GM12878 (cell line): ENCODE results near the gene ATAD2B. TPM values are rescaled to one million over a fixed set of nuclear protein-coding genes. Genes with fewer than 3 reads are reported as not detected.

Experiments used
- ATAC-seq: fragments of 200-7000 bp; cut with Tn5 transposase; 3 replicates; pipeline ENCODE4 v1.9.1; 2020; ENCODE audit warnings: mild to moderate bottlenecking, moderate library complexity
- BruUV-seq: library from RNA; stranded (reverse); fragments of 400-500 nt; replicated peaks from 2 replicates; lab custom pipeline; 2021; lab: Mats Ljungman, UMichigan
- CTCF ChIA-PET: fragments of 300-600 bp; sonication (Branson Sonifier 250); formaldehyde crosslinking; extraction: SDS; loops from one replicate; lab custom pipeline; 2021; ENCODE audit warnings: inconsistent platforms; lab: Yijun Ruan, JAX
- POLR2A ChIA-PET: fragments of 350-600 bp; formaldehyde crosslinking; extraction: SDS; loops from one replicate; lab custom pipeline; 2021; ENCODE audit warnings: inconsistent platforms; lab: Charles Lee
- RAD21 ChIA-PET: fragments of 300-600 bp; sonication (Branson Sonifier 250); formaldehyde crosslinking; loops from one replicate; lab custom pipeline; 2023; ENCODE audit warnings: antibody characterized with exemption; ENCODE audit not compliant: unreplicated experiment; lab: Charles Lee
- SMC1A ChIA-PET: fragments of 300-600 bp; sonication (Branson Sonifier 250); formaldehyde crosslinking; loops from one replicate; lab custom pipeline; 2023; ENCODE audit not compliant: unreplicated experiment, uncharacterized antibody; lab: Charles Lee
- DNase-seq: peaks from one replicate; pipeline ENCODE4 v3.0.0-alpha.2; 2011; ENCODE audit warnings: low read depth, low spot score
- FAIRE-seq: peaks from 3 replicates; lab custom pipeline; 2011; peaks lifted over from hg19 to GRCh38; lab: Jason Lieb, UNC
- H2AFZ ChIP-seq: 2 replicates; pipeline ENCODE4 v1.6.0; 2011; ENCODE audit warnings: low read depth, low read length, control low read depth; ENCODE audit not compliant: control insufficient read depth
- H3K27ac ChIP-seq: 2 replicates; pipeline ENCODE4 v1.5.1; 2011; ENCODE audit warnings: control low read depth; ENCODE audit not compliant: control insufficient read depth, insufficient read depth
- H3K27me3 ChIP-seq, 2 experiments: replicated peaks in 1 of 2; 2 replicates each; pipeline versions ENCODE4 v1.6.0 to v1.6.1; 2011; ENCODE audit warnings: low read length in 1 of 2; ENCODE audit not compliant: control insufficient read depth in 2 of 2, insufficient read depth in 2 of 2
- H3K36me3 ChIP-seq, 2 experiments: 2 replicates each; pipeline ENCODE4 v1.5.1; 2011; ENCODE audit warnings: low read length in 1 of 2; ENCODE audit not compliant: control insufficient read depth in 2 of 2, insufficient read depth in 2 of 2
- H3K4me1 ChIP-seq: 2 replicates; pipeline ENCODE4 v1.6.1; 2011; ENCODE audit warnings: mild to moderate bottlenecking, low read length, moderate library complexity, mixed read lengths; ENCODE audit not compliant: control insufficient read depth, insufficient read depth
- H3K4me2 ChIP-seq: 2 replicates; pipeline ENCODE4 v1.6.0; 2011; ENCODE audit warnings: control low read depth; ENCODE audit not compliant: control insufficient read depth, insufficient read depth
- H3K4me3 ChIP-seq: fragments of 200-600 bp; sonication (generic); 2 replicates; pipeline ENCODE4 v1.5.1; 2016
- H3K79me2 ChIP-seq: 2 replicates; pipeline ENCODE4 v1.6.0; 2011; ENCODE audit warnings: low read length; ENCODE audit not compliant: control insufficient read depth, insufficient read depth
- H3K9ac ChIP-seq: 2 replicates; pipeline ENCODE4 v1.8.0; 2011; ENCODE audit warnings: low read length, control low read depth, mixed read lengths; ENCODE audit not compliant: control insufficient read depth, insufficient read depth
- H3K9me3 ChIP-seq: replicated peaks from 3 replicates; pipeline ENCODE4 v1.5.1; 2011; ENCODE audit warnings: mild to moderate bottlenecking, low read length; ENCODE audit not compliant: control insufficient read depth, insufficient read depth
- H4K20me1 ChIP-seq: 2 replicates; pipeline ENCODE4 v1.6.0; 2011; ENCODE audit not compliant: control insufficient read depth, insufficient read depth
- ASH2L ChIP-seq: fragments of 300-600, 200-600 bp; sonication (generic); IDR thresholded peaks from 2 replicates; pipeline ENCODE4 v1.6.1; 2017; ENCODE audit warnings: low read depth, mild to moderate bottlenecking, borderline replicate concordance
- BCL3 ChIP-seq: IDR thresholded peaks from 2 replicates; pipeline ENCODE4 v1.6.1; 2011; ENCODE audit warnings: borderline replicate concordance, low read depth, mild to moderate bottlenecking, moderate library complexity, low read length; ENCODE audit not compliant: insufficient read depth, poor library complexity, severe bottlenecking
- FOXM1 ChIP-seq: IDR thresholded peaks from 2 replicates; pipeline ENCODE4 v1.6.1; 2012; ENCODE audit warnings: low read depth, mild to moderate bottlenecking, inconsistent platforms, low read length, moderate library complexity
- MLLT1 ChIP-seq: fragments of 450-650 bp; IDR thresholded peaks from 2 replicates; pipeline ENCODE4 v1.6.1; 2016; ENCODE audit warnings: mild to moderate bottlenecking
- PML ChIP-seq: IDR thresholded peaks from 2 replicates; pipeline ENCODE4 v1.6.1; 2012; ENCODE audit warnings: low read length, inconsistent platforms
- POU2F2 ChIP-seq: IDR thresholded peaks from 3 replicates; pipeline ENCODE4 v1.6.1; 2011; ENCODE audit warnings: low read depth, mild to moderate bottlenecking, low read length, borderline replicate concordance
- YY1 ChIP-seq: IDR thresholded peaks from 2 replicates; pipeline ENCODE4 v1.6.1; 2011; ENCODE audit warnings: low read depth, mild to moderate bottlenecking, low read length
- ZBTB40 ChIP-seq: fragments of 450-650 bp; IDR thresholded peaks from 2 replicates; pipeline ENCODE4 v1.6.1; 2016; ENCODE audit warnings: mild to moderate bottlenecking, moderate library complexity, borderline replicate concordance
- ZNF207 ChIP-seq: fragments of 450-650 bp; IDR thresholded peaks from 2 replicates; pipeline ENCODE4 v1.6.1; 2014; ENCODE audit warnings: antibody characterized with exemption, mild to moderate bottlenecking, borderline replicate concordance
- WGBS: methylation state at CpG from one replicate; pipeline ENCODE4 v1.1.6; 2016; ENCODE audit warnings: low lambda C conversion rate; ENCODE audit not compliant: insufficient replicate concordance, insufficient coverage; ENCODE audit errors: missing lambda C conversion rate; 5-methylcytosine and 5-hydroxymethylcytosine counted together
- in situ Hi-C: fragments of 300-500 bp; cut with MboI; formaldehyde crosslinking; loops from 9 replicates; pipeline ENCODE4 v1.14.3; 2018; ENCODE audit warnings: mixed read lengths
- intact Hi-C: fragments of 100-400 bp; cut with micrococcal nuclease; formaldehyde crosslinking; loops from one replicate; pipeline ENCODE4 v1.14.2; 2022; ENCODE audit not compliant: unreplicated experiment
- polyA plus RNA-seq, 11 experiments: library from polyadenylated mRNA; depleted of rRNA in 4 of 11; unstranded in 6 of 11; stranded (reverse) in 5 of 11; fragments of >200 nt; fragmentation: Nextera tagmentation in 4 of 11; fragmentation: Illumina TruSeq in 1 of 11; extraction: Ambion mirVana in 4 of 11; extraction: Trizol in 1 of 11; gene quantifications; 1 replicate in 1 of 11; 2 replicates in 10 of 11; pipeline versions ENCODE4 v1.2.1 to v1.2.3, GENCODE V29; 2011 to 2016; ENCODE audit warnings: inconsistent platforms in 2 of 11, missing spikeins in 2 of 11, low read depth in 1 of 11
- total RNA-seq, 4 experiments: library from RNA; depleted of rRNA in 3 of 4; stranded (reverse); fragments of >200 nt in 3 of 4; fragmentation: Illumina TruSeq in 1 of 4; extraction: Trizol in 1 of 4; gene quantifications; 2 replicates each; pipeline versions ENCODE4 v1.2.1 to v1.2.3, GENCODE V29; 2013 to 2021

Gene ATAD2B
- total and polyA plus RNA-seq, 10 of the 15 experiments (the other 5 are each of a cell fraction or from before 2014, with no cell fraction given): 3.6 to 29.9 (median 16.8) TPM

- TF ChIP-seq FOXM1: no peak
- TF ChIP-seq YY1: no peak
- no peak for TF ChIP-seq ASH2L
- TF ChIP-seq MLLT1: no peak
- TF ChIP-seq POU2F2: no peak
- TF ChIP-seq ZNF207: no peak
Measured at GRCh38 chr2:23901966-23902846, 24.7 kb downstream of the ATAD2B start (continued).

GRCh38 chr2:23900541-23901322 lies 26.2 kb downstream of the ATAD2B start:
- ChIA-PET CTCF (interaction anchor here (0.6 to 1.5 kb wide), 5 partner anchors 19 to 486 kb away, joined by 3 to 5 read pairs (median 3); no protein-coding TSS in a partner anchor), RAD21 (interaction anchor here (1.3 kb wide), 1 partner anchor 24 kb away, joined by 4 read pairs; no protein-coding TSS in a partner anchor), SMC1A (interaction anchor here (1.1 to 2.8 kb wide), 3 partner anchors 14 to 25 kb away, joined by 3 to 20 read pairs (median 4); partner anchors contain the start of gene ATAD2B), POLR2A (interaction anchor here (0.6 to 1.1 kb wide), 5 partner anchors 10 to 33 kb away, joined by 3 to 4 read pairs (median 3); no protein-coding TSS in a partner anchor)
- Histone ChIP-seq H3K79me2 (peaks cover 46% of the 10 kb centered on the region), H3K4me1 (no peaks in the 10 kb centered on the region), H3K4me3 (no peak overlapping the region), H3K27me3 (no peaks in the 10 kb centered on the region), H3K27ac (no peak overlapping the region), H3K4me2 (no peak overlapping the region), H2AFZ (no peak overlapping the region), H3K9me3 (no peaks in the 10 kb centered on the region; the same call in 2 of the 3 replicates), H3K36me3 (no peaks in the 10 kb centered on the region), H3K9ac (no peak overlapping the region), H4K20me1 (peaks cover 3% of the 10 kb centered on the region; the same call in 1 of the 2 replicates)
- in situ Hi-C loops: no loop called here
- ATAC-seq: no peak
- no peak for FAIRE-seq
- intact Hi-C loops: no loop called here
- WGBS: 93% methylated on average over 9 of the region's 9 CpGs
- BruUV-seq: no TSS peak
- no peak for DNase-seq
- TF ChIP-seq PML (no peak), BCL3 (no peak), ZBTB40 (no peak)
